Right cardiac atrium (tissue), 5 donors: Measurements from ENCODE around the gene MOGAT3. TPM values are rescaled to one million over a fixed set of nuclear protein-coding genes. Genes with fewer than 3 reads are reported as not detected.

Experiments used
- ATAC-seq, 2 donors: fragments of 200-7000 bp; cut with Tn5 transposase; one replicate each; pipeline versions ENCODE4 v1.8.0 to v1.9.1; 2020; ENCODE audit warnings: moderate library complexity in 2 of 2, mild to moderate bottlenecking in 1 of 2
- DNase-seq, 3 donors: peaks; one replicate each; pipeline ENCODE4 v3.0.0-alpha.2; 2020
- H3K27ac ChIP-seq: one replicate; pipeline ENCODE4 v1.5.1; 2013; ENCODE audit warnings: mild to moderate bottlenecking, low read length, control low read depth, moderate library complexity
- H3K27me3 ChIP-seq: one replicate; pipeline ENCODE4 v1.6.1; 2013; ENCODE audit not compliant: control insufficient read depth, insufficient read depth
- H3K4me1 ChIP-seq: one replicate; pipeline ENCODE4 v1.6.1; 2013; ENCODE audit warnings: low read length; ENCODE audit not compliant: control insufficient read depth, insufficient read depth
- H3K4me3 ChIP-seq: one replicate; pipeline ENCODE4 v1.5.1; 2013; ENCODE audit warnings: low read length, control low read depth
- H3K9me3 ChIP-seq: one replicate; pipeline ENCODE4 v1.6.1; 2013; ENCODE audit warnings: low read length; ENCODE audit not compliant: control insufficient read depth
- WGBS: extraction: QIAGEN DNeasy Blood & Tissue Kit; methylation state at CpG from one replicate; pipeline ENCODE4 v1.1.7; 2013; 5-methylcytosine and 5-hydroxymethylcytosine counted together
- intact Hi-C, 4 donors: fragments of 100-400 bp; cut with DNase I; formaldehyde crosslinking; loops; one replicate each; pipeline versions ENCODE4 v1.11.0 to v1.14.0; 2022 to 2023
- microRNA-seq, 2 donors: library from miRNA; unstranded; fragments of <30 nt; microRNA quantifications; one replicate each; pipeline ENCODE4 v1.2.0, GENCODE V29; 2020 to 2021
- polyA plus RNA-seq: library from polyadenylated mRNA; stranded (reverse); fragments of 200-250 nt; gene quantifications from one replicate; pipeline ENCODE4 v1.2.3, GENCODE V29; 2013
- total RNA-seq, 4 donors: library from RNA; stranded (reverse); fragmentation: NEBNext Ultra II Directional; extraction: Animal tissue kit (Norgen Biotek cat#: 25700); gene quantifications; one replicate each; pipeline ENCODE4 v1.2.1, GENCODE V29; 2021
- donor health status: healthy with polysubstance abuse.
- donor health status: DM: no; HTN: yes; CAD: no.
- donor health status: DM: no; HTN: no; CAD: no.
- donor health status: DM: no; HTN: yes; CAD: no; lungs with severe emphysema.
- donor health status: DM: yes; HTN: yes; CAD: no.

MOGAT3 gene
- total and polyA plus RNA-seq, 5 donors: not detected

DNA sequence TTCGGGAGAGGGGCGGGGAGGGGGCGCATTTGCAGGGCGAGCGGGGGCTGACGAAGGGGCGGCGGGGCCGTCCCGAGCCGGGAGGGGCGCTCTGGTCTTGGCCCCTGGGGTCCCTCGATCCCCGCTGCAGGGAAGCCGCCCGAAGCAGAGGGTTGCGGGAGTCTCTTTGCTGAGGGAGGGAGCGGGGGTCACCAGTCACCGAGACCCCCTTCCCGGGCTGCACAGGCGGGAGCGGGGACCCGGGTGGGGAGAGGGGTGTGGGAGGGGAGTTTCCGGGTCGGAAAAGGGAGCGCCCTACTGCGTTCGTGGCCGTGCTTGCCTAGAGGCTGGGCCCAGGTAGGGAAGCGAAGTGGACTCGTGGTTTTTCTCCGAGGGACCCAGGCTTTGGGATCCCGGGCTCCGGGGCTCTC is 46.1 kb downstream of the MOGAT3 start:
- Histone ChIP-seq H3K9me3 (no peaks in the 10 kb centered on the region), H3K27ac (no peak overlapping the region), H3K4me3 (peak overlapping the region; percentile 74), H3K27me3 (no peaks in the 10 kb centered on the region), H3K4me1 (peaks cover 6% of the 10 kb centered on the region)
- ATAC-seq: peak; percentile 47 to 59
- intact Hi-C loops: no loop called here
- no peak for DNase-seq
- under 1% methylated on average over 34 of the region's 34 CpGs for WGBS

GRCh38 chr7:101153969-101154692 is 46.7 kb downstream of the MOGAT3 start, which contains the start of gene AP1S1:
AP1S1 (plus strand) TSS chr7:101154476; CDS start chr7:101154515, 39 bp downstream.
- H3K4me1 ChIP-seq: peaks cover 6% of the 10 kb centered on the region
- no peak within 1 kb of the TSS for H3K27ac ChIP-seq
- no peaks in the 10 kb centered on the region for H3K27me3 ChIP-seq
- peak; percentile 94 to 98 (median 97) for DNase-seq
- H3K4me3 ChIP-seq: peak within 1 kb of the TSS; percentile 74
- intact Hi-C loops: no loop called here
- ATAC-seq: peak; percentile 97
- WGBS: 4% methylated on average over 51 of the region's 51 CpGs
- no peaks in the 10 kb centered on the region for H3K9me3 ChIP-seq

- Histone ChIP-seq H3K4me1 (peaks cover 6% of the 10 kb centered on the region), H3K27me3 (no peaks in the 10 kb centered on the region), H3K4me3 (no peak overlapping the region), H3K27ac (no peak overlapping the region), H3K9me3 (no peaks in the 10 kb centered on the region)
- no peak for ATAC-seq
- 75% methylated on average over 2 of the region's 2 CpGs for WGBS
- intact Hi-C loops: no loop called here
- DNase-seq: no peak
Measured at GRCh38 chr7:101151908-101152651, 48.8 kb downstream of the MOGAT3 start.

Small RNA genes lying within 50 kb of the gene (microRNA-seq; reads per million reads assigned to microRNA genes)
- 0 reads per million in 2 donors for gene MIR4653

Other genes with a start within 250 kb of the MOGAT3 start
- gene MUC12, start 231.5 kb downstream of the MOGAT3 start, total RNA-seq: not detected
- gene MUC12, start 231.5 kb downstream of the MOGAT3 start, polyA plus RNA-seq: 0.63 TPM
- gene MUC17, start 181.0 kb downstream of the MOGAT3 start, total RNA-seq: not detected
- gene MUC17, start 181.0 kb downstream of the MOGAT3 start, polyA plus RNA-seq: not detected
- 10 to 100 TPM; 20.0 to 24.5 (median 22.3) TPM for gene TRIM56, start 115.6 kb downstream of the MOGAT3 start, total RNA-seq
- gene TRIM56, start 115.6 kb downstream of the MOGAT3 start, polyA plus RNA-seq: 11.4 TPM
- gene SERPINE1, start 73.9 kb downstream of the MOGAT3 start, total RNA-seq: 10 to 100 TPM in 1 of 4 donors, 1 to 10 TPM in 3; 1.2 to 11.9 (median 2.2) TPM
- gene SERPINE1, start 73.9 kb downstream of the MOGAT3 start, polyA plus RNA-seq: 4.5 TPM
- 10 to 100 TPM; 10.7 to 14.3 (median 12.0) TPM for gene AP1S1, start 46.6 kb downstream of the MOGAT3 start, total RNA-seq
- 20.9 TPM for gene AP1S1, start 46.6 kb downstream of the MOGAT3 start, polyA plus RNA-seq
- not detected for gene VGF, start 35.5 kb downstream of the MOGAT3 start, total RNA-seq
- gene VGF, start 35.5 kb downstream of the MOGAT3 start, polyA plus RNA-seq: 0.07 TPM
- gene NAT16, start 20.7 kb downstream of the MOGAT3 start, total RNA-seq: not detected
- not detected for gene NAT16, start 20.7 kb downstream of the MOGAT3 start, polyA plus RNA-seq
- gene PLOD3, start 16.5 kb upstream of the MOGAT3 start, total RNA-seq: 10 to 100 TPM; 34.8 to 52.8 (median 44.0) TPM
- gene PLOD3, start 16.5 kb upstream of the MOGAT3 start, polyA plus RNA-seq: 31.2 TPM
- gene ZNHIT1, start 17.1 kb upstream of the MOGAT3 start, total RNA-seq: 10 to 100 TPM; 51.5 to 62.8 (median 55.5) TPM
- 108 TPM for gene ZNHIT1, start 17.1 kb upstream of the MOGAT3 start, polyA plus RNA-seq
- gene CLDN15, start 36.8 kb upstream of the MOGAT3 start, total RNA-seq: 1 to 10 TPM; 2.4 to 3.4 (median 3.0) TPM
- gene CLDN15, start 36.8 kb upstream of the MOGAT3 start, polyA plus RNA-seq: 4.2 TPM
- 100 to 1,000 TPM; 245 to 315 (median 279) TPM for gene FIS1, start 44.0 kb upstream of the MOGAT3 start, total RNA-seq
- gene FIS1, start 44.0 kb upstream of the MOGAT3 start, polyA plus RNA-seq: 297 TPM
- 10 to 100 TPM; 22.0 to 34.7 (median 26.9) TPM for gene IFT22, start 120.8 kb upstream of the MOGAT3 start, total RNA-seq
- 35.0 TPM for gene IFT22, start 120.8 kb upstream of the MOGAT3 start, polyA plus RNA-seq
- under 1 TPM in 1 of 4 donors, not detected in 3; 0.09 TPM for gene COL26A1, start 161.8 kb upstream of the MOGAT3 start, total RNA-seq
- 0.11 TPM for gene COL26A1, start 161.8 kb upstream of the MOGAT3 start, polyA plus RNA-seq